ENCODE results near the gene NRXN3. TPM values are rescaled to one million over a fixed set of nuclear protein-coding genes. Genes with fewer than 3 reads are reported as not detected.

Gene NRXN3
- total and polyA plus RNA-seq, 2 of the 13 experiments (the other 11 are each of a cell fraction or from before 2014, with no cell fraction given), result 0.03 TPM; not detected in 1

DNA sequence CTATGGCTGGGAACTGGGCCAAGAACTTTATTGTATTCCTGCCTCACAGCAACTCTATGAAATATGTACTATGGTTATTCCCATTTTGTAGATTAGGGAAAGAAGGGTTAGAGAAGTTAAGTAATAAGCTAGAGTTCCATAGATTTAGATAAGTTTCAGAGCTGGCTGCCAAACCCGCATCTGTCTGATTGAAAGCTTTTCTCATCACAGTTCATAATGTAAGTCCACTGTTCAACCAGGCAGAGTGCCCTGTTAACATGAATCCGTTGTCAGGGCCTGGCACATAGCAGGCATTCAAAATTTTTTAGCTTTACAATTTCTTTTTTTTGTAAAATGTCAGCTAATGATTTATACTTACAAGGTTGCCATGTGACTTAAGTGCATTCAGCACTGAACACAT lies 467.3 kb downstream of the NRXN3 start:
- in situ Hi-C loops (cut with HindIII; ENCODE audit: extremely low pct_ligation_motif_present, low pct_unique_long_range_greater_than_20kb) (no loop called here), intact Hi-C loops (cut with micrococcal nuclease; ENCODE audit: unreplicated experiment) (no loop called here)
- Histone ChIP-seq H3K9me3 (ENCODE audit: low read length) (peaks cover 6% of the 10 kb centered on the region), H3K4me1 (ENCODE audit: insufficient read depth, low read length) (no peaks in the 10 kb centered on the region), H3K4me3 (replicated peaks in 1 of 3; ENCODE audit: insufficient read depth in 1 of 3, low read depth in 2 of 3, low read length in 3 of 3) (no peak overlapping the region), H3K79me2 (ENCODE audit: insufficient read depth, low read length) (no peaks in the 10 kb centered on the region), H3K9ac (ENCODE audit: insufficient read depth, low read depth, low read length) (no peak overlapping the region), H3K36me3 (replicated peaks in 1 of 2; ENCODE audit: control insufficient read depth in 1 of 2, insufficient read depth in 2 of 2, low read length in 2 of 2) (no peaks in the 10 kb centered on the region), H4K20me1 (ENCODE audit: insufficient read depth, low read length) (no peaks in the 10 kb centered on the region), H3K4me2 (ENCODE audit: low read depth, low read length) (no peak overlapping the region), H2AFZ (ENCODE audit: low read length) (no peak overlapping the region), H3K27me3 (ENCODE audit: control insufficient read depth in 1 of 2, insufficient read depth in 2 of 2, low read length in 2 of 2) (no peaks in the 10 kb centered on the region), H3K27ac (ENCODE audit: extremely low read length, insufficient read depth, low read length) (no peak overlapping the region)
- DNase-seq (ENCODE audit: low spot score) (no peak), ATAC-seq (no peak), FAIRE-seq (no peak)
- ChIA-PET CTCF (ENCODE audit: low intra/inter-chr PET ratio, low total read pairs) (no interaction called here), POLR2A (no interaction called here)
- WGBS (ENCODE audit: low lambda C conversion rate), result 0% methylated on average over 2 of the region's 2 CpGs
- no TSS peak for BruUV-seq (replicated peaks)
- TF ChIP-seq ZNF251 (CRISPR knock-in tag; IDR thresholded peaks at IDR 0.05) (no peak), ZNF781 (CRISPR knock-in tag; IDR thresholded peaks at IDR 0.05; ENCODE audit: borderline replicate concordance, not compliant biosample characterization) (no peak), KDM5A (IDR thresholded peaks at IDR 0.05; ENCODE audit: borderline replicate concordance, low read length) (no peak), REL (CRISPR knock-in tag; conservative IDR thresholded peaks at IDR 0.05) (no peak), PHF5A (CRISPR knock-in tag; IDR thresholded peaks at IDR 0.05; ENCODE audit: low read depth, unreplicated experiment) (no peak), IKZF4 (CRISPR knock-in tag; IDR thresholded peaks at IDR 0.05; ENCODE audit: borderline replicate concordance, low read depth, not compliant biosample characterization) (no peak), ZNF460 (CRISPR knock-in tag; IDR thresholded peaks at IDR 0.05; ENCODE audit: borderline replicate concordance) (no peak), SIN3B (IDR thresholded peaks at IDR 0.05; ENCODE audit: low read length) (no peak), SNAI1 (CRISPR knock-in tag; IDR thresholded peaks at IDR 0.05; ENCODE audit: borderline replicate concordance) (no peak)
- TF ChIP-seq, protein P1, sequence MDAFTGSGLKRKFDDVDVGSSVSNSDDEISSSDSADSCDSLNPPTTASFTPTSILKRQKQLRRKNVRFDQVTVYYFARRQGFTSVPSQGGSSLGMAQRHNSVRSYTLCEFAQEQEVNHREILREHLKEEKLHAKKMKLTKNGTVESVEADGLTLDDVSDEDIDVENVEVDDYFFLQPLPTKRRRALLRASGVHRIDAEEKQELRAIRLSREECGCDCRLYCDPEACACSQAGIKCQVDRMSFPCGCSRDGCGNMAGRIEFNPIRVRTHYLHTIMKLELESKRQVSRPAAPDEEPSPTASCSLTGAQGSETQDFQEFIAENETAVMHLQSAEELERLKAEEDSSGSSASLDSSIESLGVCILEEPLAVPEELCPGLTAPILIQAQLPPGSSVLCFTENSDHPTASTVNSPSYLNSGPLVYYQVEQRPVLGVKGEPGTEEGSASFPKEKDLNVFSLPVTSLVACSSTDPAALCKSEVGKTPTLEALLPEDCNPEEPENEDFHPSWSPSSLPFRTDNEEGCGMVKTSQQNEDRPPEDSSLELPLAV (CRISPR knock-in tag; conservative IDR thresholded peaks at IDR 0.05; ENCODE audit: low read depth), result no peak
- TF ChIP-seq, protein P2, sequence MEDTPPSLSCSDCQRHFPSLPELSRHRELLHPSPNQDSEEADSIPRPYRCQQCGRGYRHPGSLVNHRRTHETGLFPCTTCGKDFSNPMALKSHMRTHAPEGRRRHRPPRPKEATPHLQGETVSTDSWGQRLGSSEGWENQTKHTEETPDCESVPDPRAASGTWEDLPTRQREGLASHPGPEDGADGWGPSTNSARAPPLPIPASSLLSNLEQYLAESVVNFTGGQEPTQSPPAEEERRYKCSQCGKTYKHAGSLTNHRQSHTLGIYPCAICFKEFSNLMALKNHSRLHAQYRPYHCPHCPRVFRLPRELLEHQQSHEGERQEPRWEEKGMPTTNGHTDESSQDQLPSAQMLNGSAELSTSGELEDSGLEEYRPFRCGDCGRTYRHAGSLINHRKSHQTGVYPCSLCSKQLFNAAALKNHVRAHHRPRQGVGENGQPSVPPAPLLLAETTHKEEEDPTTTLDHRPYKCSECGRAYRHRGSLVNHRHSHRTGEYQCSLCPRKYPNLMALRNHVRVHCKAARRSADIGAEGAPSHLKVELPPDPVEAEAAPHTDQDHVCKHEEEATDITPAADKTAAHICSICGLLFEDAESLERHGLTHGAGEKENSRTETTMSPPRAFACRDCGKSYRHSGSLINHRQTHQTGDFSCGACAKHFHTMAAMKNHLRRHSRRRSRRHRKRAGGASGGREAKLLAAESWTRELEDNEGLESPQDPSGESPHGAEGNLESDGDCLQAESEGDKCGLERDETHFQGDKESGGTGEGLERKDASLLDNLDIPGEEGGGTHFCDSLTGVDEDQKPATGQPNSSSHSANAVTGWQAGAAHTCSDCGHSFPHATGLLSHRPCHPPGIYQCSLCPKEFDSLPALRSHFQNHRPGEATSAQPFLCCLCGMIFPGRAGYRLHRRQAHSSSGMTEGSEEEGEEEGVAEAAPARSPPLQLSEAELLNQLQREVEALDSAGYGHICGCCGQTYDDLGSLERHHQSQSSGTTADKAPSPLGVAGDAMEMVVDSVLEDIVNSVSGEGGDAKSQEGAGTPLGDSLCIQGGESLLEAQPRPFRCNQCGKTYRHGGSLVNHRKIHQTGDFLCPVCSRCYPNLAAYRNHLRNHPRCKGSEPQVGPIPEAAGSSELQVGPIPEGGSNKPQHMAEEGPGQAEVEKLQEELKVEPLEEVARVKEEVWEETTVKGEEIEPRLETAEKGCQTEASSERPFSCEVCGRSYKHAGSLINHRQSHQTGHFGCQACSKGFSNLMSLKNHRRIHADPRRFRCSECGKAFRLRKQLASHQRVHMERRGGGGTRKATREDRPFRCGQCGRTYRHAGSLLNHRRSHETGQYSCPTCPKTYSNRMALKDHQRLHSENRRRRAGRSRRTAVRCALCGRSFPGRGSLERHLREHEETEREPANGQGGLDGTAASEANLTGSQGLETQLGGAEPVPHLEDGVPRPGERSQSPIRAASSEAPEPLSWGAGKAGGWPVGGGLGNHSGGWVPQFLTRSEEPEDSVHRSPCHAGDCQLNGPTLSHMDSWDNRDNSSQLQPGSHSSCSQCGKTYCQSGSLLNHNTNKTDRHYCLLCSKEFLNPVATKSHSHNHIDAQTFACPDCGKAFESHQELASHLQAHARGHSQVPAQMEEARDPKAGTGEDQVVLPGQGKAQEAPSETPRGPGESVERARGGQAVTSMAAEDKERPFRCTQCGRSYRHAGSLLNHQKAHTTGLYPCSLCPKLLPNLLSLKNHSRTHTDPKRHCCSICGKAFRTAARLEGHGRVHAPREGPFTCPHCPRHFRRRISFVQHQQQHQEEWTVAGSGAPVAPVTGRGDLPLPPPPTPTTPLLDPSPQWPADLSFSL (CRISPR knock-in tag; IDR thresholded peaks at IDR 0.05), result no peak
- TF ChIP-seq, protein P3, sequence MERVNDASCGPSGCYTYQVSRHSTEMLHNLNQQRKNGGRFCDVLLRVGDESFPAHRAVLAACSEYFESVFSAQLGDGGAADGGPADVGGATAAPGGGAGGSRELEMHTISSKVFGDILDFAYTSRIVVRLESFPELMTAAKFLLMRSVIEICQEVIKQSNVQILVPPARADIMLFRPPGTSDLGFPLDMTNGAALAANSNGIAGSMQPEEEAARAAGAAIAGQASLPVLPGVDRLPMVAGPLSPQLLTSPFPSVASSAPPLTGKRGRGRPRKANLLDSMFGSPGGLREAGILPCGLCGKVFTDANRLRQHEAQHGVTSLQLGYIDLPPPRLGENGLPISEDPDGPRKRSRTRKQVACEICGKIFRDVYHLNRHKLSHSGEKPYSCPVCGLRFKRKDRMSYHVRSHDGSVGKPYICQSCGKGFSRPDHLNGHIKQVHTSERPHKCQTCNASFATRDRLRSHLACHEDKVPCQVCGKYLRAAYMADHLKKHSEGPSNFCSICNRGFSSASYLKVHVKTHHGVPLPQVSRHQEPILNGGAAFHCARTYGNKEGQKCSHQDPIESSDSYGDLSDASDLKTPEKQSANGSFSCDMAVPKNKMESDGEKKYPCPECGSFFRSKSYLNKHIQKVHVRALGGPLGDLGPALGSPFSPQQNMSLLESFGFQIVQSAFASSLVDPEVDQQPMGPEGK (CRISPR knock-in tag; IDR thresholded peaks at IDR 0.05), result no peak
- TF ChIP-seq, protein P4, sequence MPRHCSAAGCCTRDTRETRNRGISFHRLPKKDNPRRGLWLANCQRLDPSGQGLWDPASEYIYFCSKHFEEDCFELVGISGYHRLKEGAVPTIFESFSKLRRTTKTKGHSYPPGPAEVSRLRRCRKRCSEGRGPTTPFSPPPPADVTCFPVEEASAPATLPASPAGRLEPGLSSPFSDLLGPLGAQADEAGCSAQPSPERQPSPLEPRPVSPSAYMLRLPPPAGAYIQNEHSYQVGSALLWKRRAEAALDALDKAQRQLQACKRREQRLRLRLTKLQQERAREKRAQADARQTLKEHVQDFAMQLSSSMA (CRISPR knock-in tag; IDR thresholded peaks at IDR 0.05), result no peak

All from HepG2 (cell line).